HG03095 (cell line): ENCODE data around the gene DGKG.

ENCODE experiments used
- ATAC-seq: cut with Tn5 transposase; IDR thresholded peaks from one replicate; pipeline ENCODE4 v1.9.1; 2021; ENCODE audit warnings: moderate library complexity; ENCODE audit not compliant: unreplicated experiment

The DGKG gene

GRCh38 chr3:186368176-186368575, 6.1 kb upstream of the DGKG start:
- ATAC-seq: no peak

DNA sequence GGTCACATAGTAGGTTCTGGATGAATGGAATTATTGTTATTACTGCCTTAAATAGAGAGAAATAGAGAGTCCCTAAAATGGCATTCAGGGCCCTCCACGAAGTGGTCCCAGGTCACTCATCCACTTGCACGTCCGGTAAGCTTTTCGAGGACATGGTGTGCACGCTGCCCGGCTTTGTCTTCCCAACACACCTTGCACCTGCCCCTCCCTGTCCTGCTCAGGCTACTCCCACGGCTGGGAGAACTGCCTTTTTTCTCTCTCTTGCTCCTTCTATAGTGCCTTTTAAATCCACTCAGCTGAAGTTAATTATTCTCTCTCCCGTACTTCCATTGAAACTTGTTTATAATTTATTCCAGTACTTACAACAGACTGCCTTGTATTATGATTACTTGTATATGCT, 5.6 kb upstream of the DGKG start:
- ATAC-seq: no peak

DNA sequence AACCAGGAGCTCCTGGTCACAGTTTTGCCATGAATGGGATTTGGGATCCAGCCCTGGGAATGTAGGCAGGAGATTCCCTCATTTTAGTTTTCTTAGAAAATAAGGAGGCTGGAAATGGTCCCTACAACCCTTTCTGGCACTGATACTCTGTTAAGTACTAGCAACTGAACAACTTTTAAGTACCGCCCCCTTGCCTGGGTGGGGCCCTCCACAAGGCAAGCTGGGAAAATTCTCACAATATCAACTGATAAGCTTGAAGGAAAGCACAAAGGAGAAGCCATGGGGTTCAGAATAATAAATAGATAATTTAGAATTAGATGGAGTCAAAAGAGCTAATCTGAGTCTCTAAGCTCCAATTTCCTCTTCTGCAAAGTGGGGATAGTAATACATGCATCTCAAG, 4.2 kb upstream of the DGKG start:
- no peak for ATAC-seq

GRCh38 chr3:186365202-186365974, 3.4 kb upstream of the DGKG start:
- no peak for ATAC-seq

- ATAC-seq: no peak
These were observed 954 bp upstream of the DGKG start for GRCh38 chr3:186362988-186363387.

DNA sequence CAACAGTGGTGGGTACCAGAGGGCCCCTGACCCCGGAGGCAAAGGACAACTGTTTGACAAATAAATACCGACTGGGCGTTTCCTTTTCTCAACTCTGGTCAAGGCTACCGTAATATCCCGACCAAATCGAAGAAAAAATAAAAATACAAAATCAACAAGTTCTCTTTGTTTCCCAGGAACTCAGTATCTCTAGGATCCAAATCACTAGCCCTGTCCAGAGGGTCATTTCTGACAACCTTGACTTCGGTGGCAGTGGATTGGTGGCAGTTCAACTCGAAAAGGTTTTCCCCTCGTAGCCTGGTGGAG, 456 bp upstream of the DGKG start:
- no peak for ATAC-seq

DNA sequence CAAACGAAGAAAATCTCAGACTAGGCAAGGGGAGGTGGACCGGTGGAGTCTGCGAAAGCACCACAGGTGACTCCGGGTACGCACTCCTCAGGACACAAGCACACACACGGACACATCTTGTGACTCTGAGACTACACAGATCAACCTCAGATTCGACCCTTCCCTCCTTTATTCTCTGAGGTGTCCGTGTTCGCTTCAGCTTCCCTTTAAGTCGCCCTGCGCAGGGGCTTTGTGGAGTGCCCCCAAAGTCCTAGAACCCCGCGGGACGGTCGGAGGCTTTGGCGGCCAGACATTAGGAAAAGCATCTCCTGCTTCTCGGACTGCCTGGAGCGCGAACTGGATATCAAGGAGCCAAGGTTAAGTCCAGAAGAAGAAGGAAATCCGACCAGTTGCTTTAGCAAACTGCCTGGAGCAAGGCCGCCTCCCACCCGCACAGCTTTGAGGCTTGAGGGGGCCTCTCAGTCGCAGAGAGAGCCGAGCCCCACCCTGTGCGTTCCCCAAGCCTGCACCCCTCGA, 730 bp downstream of the DGKG start:
- ATAC-seq: no peak

DNA sequence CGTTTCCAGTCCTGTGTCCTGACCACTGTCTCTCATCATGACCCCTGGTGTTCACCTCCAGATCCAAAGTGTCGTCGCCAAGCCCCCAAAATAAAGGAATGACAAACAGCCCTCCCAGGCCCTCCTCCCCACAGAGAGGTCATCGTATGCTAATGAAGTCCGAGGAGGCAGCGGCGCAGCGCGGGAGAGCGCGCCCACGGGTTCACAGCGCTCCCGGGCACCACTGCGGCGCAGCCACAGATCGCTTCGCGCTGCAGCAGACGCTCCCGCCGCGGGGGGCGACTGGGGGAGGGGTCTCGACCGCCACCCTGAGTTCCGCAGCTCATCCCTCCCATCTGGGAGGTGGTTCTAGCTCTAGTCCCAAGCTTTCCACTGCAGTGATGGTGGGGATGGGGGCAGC, 1.3 kb downstream of the DGKG start:
- no peak for ATAC-seq

GRCh38 chr3:186359078-186359477, 3.0 kb downstream of the DGKG start:
- ATAC-seq: no peak

- ATAC-seq: no peak
These were observed 5.9 kb downstream of the DGKG start for GRCh38 chr3:186356152-186356551.

GRCh38 chr3:186354100-186354499, 7.9 kb downstream of the DGKG start:
- no peak for ATAC-seq

DNA sequence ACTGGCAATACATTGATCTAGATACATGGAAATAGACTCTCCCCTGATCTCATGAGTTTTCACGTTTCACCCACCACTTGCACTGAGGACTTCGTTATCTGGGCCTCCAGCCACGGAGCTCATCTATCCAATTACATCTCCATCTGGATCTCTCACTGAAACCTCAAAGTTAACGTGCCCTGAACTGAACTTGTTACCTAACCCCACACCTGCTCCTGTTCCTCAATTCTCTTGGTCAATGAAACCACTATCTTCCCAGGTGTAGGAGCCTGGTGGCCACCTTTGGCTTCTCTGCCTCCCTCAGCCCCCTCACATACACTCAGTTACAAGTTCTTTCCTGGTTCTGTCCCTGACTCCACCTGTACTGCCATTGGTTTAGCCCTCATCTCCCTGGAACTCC, 9.7 kb downstream of the DGKG start:
- no peak for ATAC-seq

DNA sequence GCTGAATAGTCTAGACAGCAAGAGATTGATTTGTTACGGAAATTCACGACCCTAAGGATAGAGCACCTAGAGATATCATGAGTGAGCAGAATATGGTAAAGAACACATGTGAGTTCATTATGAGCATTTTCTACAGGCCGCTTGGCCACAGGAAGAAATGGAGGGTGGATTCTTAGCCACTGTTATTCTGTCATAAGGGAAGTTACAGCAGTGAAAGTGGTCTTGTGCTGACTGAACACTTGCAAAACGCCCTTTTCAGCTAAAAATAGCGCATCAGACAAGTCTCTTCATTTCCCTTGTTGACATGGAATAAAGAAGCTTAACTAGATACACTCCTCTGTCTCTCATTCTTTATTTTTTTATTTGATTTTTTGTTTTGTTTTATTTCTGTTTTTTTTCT, 19.8 kb downstream of the DGKG start:
- no peak for ATAC-seq

- no peak for ATAC-seq
These were observed 21.8 kb downstream of the DGKG start for GRCh38 chr3:186340204-186340603.

GRCh38 chr3:186339180-186339918, 22.7 kb downstream of the DGKG start:
- ATAC-seq: no peak

DNA sequence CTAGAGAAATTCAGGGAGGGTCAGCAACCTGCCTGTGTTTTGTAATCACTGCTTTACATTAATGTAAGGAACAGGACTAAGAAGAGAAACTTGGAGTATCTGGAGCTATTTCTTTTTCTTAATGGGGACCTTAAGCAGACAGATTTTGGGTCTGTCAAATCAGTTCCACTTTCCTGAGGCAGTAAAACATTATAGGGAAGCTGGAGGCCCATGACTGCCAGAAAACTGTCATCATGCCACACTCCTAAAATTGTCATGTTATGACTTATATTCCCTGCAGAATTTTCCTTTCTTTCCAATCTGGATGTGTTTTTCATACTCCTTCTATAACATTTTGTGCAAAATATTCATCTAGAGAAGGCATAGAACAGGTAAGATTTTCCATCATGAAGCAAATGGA, 28.8 kb downstream of the DGKG start:
- no peak for ATAC-seq

GRCh38 chr3:186330772-186331460, 31.1 kb downstream of the DGKG start:
- ATAC-seq: peak; percentile 57

DNA sequence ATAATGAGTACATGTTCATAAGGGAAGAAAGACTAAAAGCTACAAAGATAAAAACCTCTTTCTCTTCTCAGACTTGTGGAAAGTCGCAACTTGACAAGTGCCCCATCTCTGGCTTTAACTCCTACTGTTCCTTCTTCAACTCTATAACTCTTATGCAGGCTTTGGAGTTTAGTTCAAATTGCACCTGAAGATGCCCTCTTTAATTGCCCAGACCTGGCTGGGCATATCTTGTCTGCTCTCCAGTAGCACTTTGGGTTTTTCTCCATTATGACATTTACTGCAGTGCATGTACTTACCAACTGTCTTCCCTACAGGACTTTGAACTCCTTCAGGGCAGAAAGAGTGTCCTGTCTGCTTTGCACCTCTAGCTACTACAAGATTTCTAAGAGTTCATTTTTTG, 32.4 kb downstream of the DGKG start:
- ATAC-seq: no peak

GRCh38 chr3:186327912-186328487, 34.0 kb downstream of the DGKG start:
- no peak for ATAC-seq

DNA sequence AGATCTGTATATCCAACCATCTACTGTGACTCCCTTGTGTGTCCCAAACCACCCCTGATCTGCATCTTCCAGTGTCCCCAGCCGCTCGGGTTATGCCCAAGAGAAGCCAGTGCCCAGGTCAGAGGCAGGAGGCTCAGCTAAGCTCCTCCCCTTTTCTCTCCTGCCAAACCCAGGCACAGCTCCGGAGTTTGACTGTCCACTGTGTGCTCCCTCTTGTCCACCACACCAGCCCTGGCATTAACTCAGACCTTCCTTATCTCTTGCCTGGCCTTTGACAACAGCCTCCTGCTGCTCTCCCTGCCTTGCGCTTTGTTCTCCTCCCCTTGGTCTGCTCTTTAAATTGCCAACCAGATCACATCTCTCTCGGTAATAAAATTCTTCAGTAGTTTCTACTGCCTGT, 39.3 kb downstream of the DGKG start:
- no peak for ATAC-seq

DNA sequence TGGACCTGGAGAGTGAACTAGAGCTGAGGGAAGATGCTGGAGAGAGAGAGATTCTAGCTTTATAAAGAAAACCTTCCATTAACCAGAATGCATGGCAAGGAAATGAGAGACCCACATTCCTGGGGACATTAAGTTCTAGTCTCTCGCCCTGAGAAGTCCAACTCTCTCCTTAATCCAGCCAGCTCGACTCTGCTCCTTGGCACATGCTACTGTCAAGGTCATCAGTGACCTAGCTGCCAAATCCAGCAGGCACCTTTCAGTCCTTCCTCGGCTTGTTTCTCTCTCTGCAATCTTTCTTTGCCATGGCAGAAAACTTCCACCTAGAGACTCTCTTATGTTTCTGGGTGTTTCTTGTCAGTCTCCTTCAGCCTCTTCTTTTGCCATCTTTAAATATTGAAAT, 40.3 kb downstream of the DGKG start:
- ATAC-seq: no peak
